ENCODE measurements around the gene FARSB.

FARSB gene

GRCh38 chr2:222623756-222624309, 32.1 kb downstream of the FARSB start:
- H3K4me3 ChIP-seq (ENCODE audit: low read length) = no peak overlapping the region
- no peak for TF ChIP-seq CTCF (conservative IDR thresholded peaks at IDR 0.05; ENCODE audit: low read depth, low read length)
- DNase-seq (ENCODE audit: low read depth) = no peak

GRCh38 chr2:222622910-222623309, 33.0 kb downstream of the FARSB start:
- no peak overlapping the region for H3K4me3 ChIP-seq (ENCODE audit: low read length)
- no peak for DNase-seq (ENCODE audit: low read depth)
- no peak for TF ChIP-seq CTCF (conservative IDR thresholded peaks at IDR 0.05; ENCODE audit: low read depth, low read length)

GRCh38 chr2:222621893-222622292, 34.0 kb downstream of the FARSB start:
- no peak overlapping the region for H3K4me3 ChIP-seq (ENCODE audit: low read length)
- no peak for TF ChIP-seq CTCF (conservative IDR thresholded peaks at IDR 0.05; ENCODE audit: low read depth, low read length)
- DNase-seq (ENCODE audit: low read depth) = no peak

GRCh38 chr2:222615320-222615719, 40.6 kb downstream of the FARSB start:
- TF ChIP-seq CTCF (conservative IDR thresholded peaks at IDR 0.05; ENCODE audit: low read depth, low read length) = no peak
- no peak overlapping the region for H3K4me3 ChIP-seq (ENCODE audit: low read length)
- no peak for DNase-seq (ENCODE audit: low read depth)

- TF ChIP-seq CTCF (conservative IDR thresholded peaks at IDR 0.05; ENCODE audit: low read depth, low read length) = peak; percentile 84
Observed at GRCh38 chr2:222613715-222614331, 42.1 kb downstream of the FARSB start.

GRCh38 chr2:222611684-222612083, 44.2 kb downstream of the FARSB start:
- no peak for TF ChIP-seq CTCF (conservative IDR thresholded peaks at IDR 0.05; ENCODE audit: low read depth, low read length)
- no peak for DNase-seq (ENCODE audit: low read depth)
- H3K4me3 ChIP-seq (ENCODE audit: low read length) = no peak overlapping the region

More at GRCh38 chr2:222613715-222614331, 42.1 kb downstream of the FARSB start:
- no peak for DNase-seq (ENCODE audit: low read depth)
- no peak overlapping the region for H3K4me3 ChIP-seq (ENCODE audit: low read length)

- TF ChIP-seq CTCF (conservative IDR thresholded peaks at IDR 0.05; ENCODE audit: low read depth, low read length) = no peak
- no peak for DNase-seq (ENCODE audit: low read depth)
- H3K4me3 ChIP-seq (ENCODE audit: low read length) = no peak overlapping the region
Observed at GRCh38 chr2:222610746-222611145, 45.1 kb downstream of the FARSB start.
